Tibial nerve (tissue), 4 donors: Measurements from ENCODE around the gene TXNL4B. TPM values are rescaled to one million over a fixed set of nuclear protein-coding genes. Genes with fewer than 3 reads are reported as not detected.

ENCODE experiments used
- DNase-seq, 2 donors: peaks; one replicate each; pipeline ENCODE4 v3.0.0-alpha.2; 2019; ENCODE audit warnings: low spot score in 2 of 2
- H3K27ac ChIP-seq, 4 donors: fragments of 200-600 bp; sonication (generic) in 3 of 4; one replicate each; pipeline ENCODE4 v1.5.1; 2017 to 2019; ENCODE audit warnings: mild to moderate bottlenecking in 1 of 4
- H3K27me3 ChIP-seq, 2 donors: fragments of 200-600 bp; sonication (generic) in 1 of 2; one replicate each; pipeline versions ENCODE4 v1.5.1 to v1.6.0; 2017 to 2019
- H3K36me3 ChIP-seq, 3 donors: fragments of 200-600 bp; sonication (generic); one replicate each; pipeline ENCODE4 v1.5.1; 2018 to 2019
- H3K4me1 ChIP-seq, 4 donors: fragments of 200-600 bp; sonication (generic) in 3 of 4; one replicate each; pipeline ENCODE4 v1.5.1; 2017 to 2019
- H3K4me3 ChIP-seq, 4 donors: fragments of 200-600 bp; sonication (generic) in 3 of 4; one replicate each; pipeline ENCODE4 v1.5.1; 2017 to 2019; ENCODE audit warnings: mild to moderate bottlenecking in 1 of 4, moderate library complexity in 1 of 4
- H3K9me3 ChIP-seq, 4 donors: fragments of 200-600 bp; sonication (generic) in 3 of 4; one replicate each; pipeline ENCODE4 v1.5.1; 2017 to 2019
- EP300 ChIP-seq, 2 donors: sonication (generic); formaldehyde crosslinking; IDR thresholded peaks; one replicate each; pipeline ENCODE4 v1.6.1; 2017; ENCODE audit warnings: antibody characterized with exemption in 2 of 2, mild to moderate bottlenecking in 1 of 2
- POLR2A ChIP-seq, 2 donors: fragments of 450-650 bp; IDR thresholded peaks; one replicate each; pipeline ENCODE4 v1.6.1; 2017; ENCODE audit warnings: antibody characterized with exemption in 2 of 2, mild to moderate bottlenecking in 2 of 2, moderate library complexity in 2 of 2
- WGBS, 2 donors: methylation state at CpG; one replicate each; pipeline ENCODE4 v1.1.5; 2018; 5-methylcytosine and 5-hydroxymethylcytosine counted together
- total RNA-seq, 4 donors: library from RNA; depleted of rRNA; stranded (reverse); fragments of >200 nt; gene quantifications; one replicate each; pipeline ENCODE4 v1.1.0, GENCODE V29; 2016
- TF ChIP-seq, protein P1 (sequence below), 5 experiments: fragments of 200-600 bp in 3 of 5; fragments of 450-650 bp in 2 of 5; sonication (generic) in 3 of 5; IDR thresholded peaks; one replicate each; pipeline ENCODE4 v1.5.1; 2016 to 2019; ENCODE audit warnings: antibody characterized with exemption in 5 of 5, mild to moderate bottlenecking in 3 of 5, moderate library complexity in 2 of 5

The TXNL4B gene
- total RNA-seq, 4 donors from 2014 or later = 13.1 to 20.5 (median 15.5) TPM

DNA sequence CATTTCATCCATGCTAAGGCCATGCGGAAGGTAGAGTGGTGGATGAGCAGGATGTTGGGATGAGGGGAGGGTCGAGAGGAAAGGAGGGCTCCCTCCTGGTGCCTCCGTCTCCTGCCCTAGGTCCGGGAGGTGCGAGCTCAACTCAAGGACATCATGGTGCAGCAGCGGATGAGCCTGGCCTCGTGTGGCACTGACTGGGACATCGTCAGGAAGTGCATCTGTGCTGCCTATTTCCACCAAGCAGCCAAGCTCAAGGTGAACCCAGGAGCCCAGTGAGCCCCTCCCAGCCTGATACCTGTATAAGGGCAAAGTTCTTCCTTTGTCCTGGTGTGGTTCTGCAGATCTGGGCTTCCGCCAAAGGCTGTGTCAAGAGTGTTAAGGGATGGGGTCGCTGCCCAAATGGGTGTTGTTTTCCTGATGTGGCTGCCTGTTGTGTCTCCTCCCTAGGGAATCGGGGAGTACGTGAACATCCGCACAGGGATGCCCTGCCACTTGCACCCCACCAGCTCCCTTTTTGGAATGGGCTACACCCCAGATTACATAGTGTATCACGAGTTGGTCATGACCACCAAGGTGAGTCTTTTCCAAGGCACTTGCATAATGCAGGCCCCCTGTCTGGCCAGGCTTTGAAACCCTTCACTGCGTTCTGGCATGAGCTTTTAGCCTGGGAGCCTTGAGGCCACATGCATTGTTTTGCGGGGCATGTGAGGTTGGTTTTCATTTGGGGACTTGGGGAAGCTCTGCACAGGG lies 15.1 kb upstream of the TXNL4B start:
- 88 to 95% methylated on average over 16 of the region's 16 CpGs for WGBS, 2 donors

DNA sequence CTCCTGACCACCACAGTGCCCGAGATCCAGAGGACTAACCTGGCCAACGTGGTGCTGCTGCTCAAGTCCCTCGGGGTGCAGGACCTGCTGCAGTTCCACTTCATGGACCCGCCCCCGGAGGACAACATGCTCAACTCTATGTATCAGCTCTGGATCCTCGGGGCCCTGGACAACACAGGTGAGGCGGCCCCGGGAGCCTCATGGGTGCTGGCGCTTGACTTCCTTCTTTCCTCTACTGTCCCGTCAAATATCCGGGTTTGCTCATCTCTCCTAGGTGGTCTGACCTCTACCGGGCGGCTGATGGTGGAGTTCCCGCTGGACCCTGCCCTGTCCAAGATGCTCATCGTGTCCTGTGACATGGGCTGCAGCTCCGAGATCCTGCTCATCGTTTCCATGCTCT lies 14.0 kb upstream of the TXNL4B start:
- Histone ChIP-seq H3K9me3 (no peaks in the 10 kb centered on the region), H3K27me3 (no peaks in the 10 kb centered on the region), H3K4me1 (no peaks in the 10 kb centered on the region), H3K4me3 (no peak overlapping the region), H3K27ac (no peak overlapping the region), H3K36me3 (peaks cover 17 to 100% (median 71%) of the 10 kb centered on the region in 3 donors)
- TF ChIP-seq POLR2A (IDR thresholded peaks at IDR 0.05) (no peak), EP300 (IDR thresholded peaks at IDR 0.05) (no peak)
- TF ChIP-seq, protein P1, sequence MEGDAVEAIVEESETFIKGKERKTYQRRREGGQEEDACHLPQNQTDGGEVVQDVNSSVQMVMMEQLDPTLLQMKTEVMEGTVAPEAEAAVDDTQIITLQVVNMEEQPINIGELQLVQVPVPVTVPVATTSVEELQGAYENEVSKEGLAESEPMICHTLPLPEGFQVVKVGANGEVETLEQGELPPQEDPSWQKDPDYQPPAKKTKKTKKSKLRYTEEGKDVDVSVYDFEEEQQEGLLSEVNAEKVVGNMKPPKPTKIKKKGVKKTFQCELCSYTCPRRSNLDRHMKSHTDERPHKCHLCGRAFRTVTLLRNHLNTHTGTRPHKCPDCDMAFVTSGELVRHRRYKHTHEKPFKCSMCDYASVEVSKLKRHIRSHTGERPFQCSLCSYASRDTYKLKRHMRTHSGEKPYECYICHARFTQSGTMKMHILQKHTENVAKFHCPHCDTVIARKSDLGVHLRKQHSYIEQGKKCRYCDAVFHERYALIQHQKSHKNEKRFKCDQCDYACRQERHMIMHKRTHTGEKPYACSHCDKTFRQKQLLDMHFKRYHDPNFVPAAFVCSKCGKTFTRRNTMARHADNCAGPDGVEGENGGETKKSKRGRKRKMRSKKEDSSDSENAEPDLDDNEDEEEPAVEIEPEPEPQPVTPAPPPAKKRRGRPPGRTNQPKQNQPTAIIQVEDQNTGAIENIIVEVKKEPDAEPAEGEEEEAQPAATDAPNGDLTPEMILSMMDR (IDR thresholded peaks at IDR 0.05) = no peak
- DNase-seq = no peak
- WGBS, 2 donors = 91 to 93% methylated on average over 16 to 17 of the region's 17 CpGs

More for the DNA sequence above, 15.1 kb upstream of the TXNL4B start:
- H3K36me3 ChIP-seq = peaks cover 8 to 100% (median 63%) of the 10 kb centered on the region in 3 donors
- H3K27me3 ChIP-seq = no peaks in the 10 kb centered on the region
- H3K27ac ChIP-seq = no peak overlapping the region
- no peak for DNase-seq
- no peaks in the 10 kb centered on the region for H3K4me1 ChIP-seq
- no peaks in the 10 kb centered on the region for H3K9me3 ChIP-seq
- no peak overlapping the region for H3K4me3 ChIP-seq
- no peak for TF ChIP-seq POLR2A (IDR thresholded peaks at IDR 0.05)
- TF ChIP-seq, protein P1 (IDR thresholded peaks at IDR 0.05) = no peak
- TF ChIP-seq EP300 (IDR thresholded peaks at IDR 0.05) = no peak

DNA sequence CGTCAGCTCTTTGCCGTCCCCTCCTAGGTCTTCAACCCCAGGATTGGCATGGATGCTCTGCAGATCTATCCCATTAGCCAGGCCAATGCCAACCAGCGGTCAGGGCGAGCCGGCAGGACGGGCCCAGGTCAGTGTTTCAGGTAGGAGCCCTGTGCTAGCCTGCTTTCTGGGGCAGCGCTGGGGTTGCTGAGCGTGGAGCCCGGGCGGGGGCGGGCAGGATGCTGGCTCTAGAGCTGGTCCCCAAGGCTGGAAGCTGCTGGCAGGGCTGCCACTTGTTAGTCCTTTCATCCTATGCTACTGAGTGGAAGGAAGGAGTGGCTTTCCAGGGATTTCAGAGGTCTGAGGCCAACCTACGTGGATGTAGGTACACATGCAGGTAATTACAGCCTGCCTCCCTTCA lies 12.6 kb upstream of the TXNL4B start:
- Histone ChIP-seq H3K4me3 (no peak overlapping the region), H3K9me3 (no peaks in the 10 kb centered on the region), H3K4me1 (no peaks in the 10 kb centered on the region), H3K36me3 (peaks cover 20 to 100% (median 75%) of the 10 kb centered on the region in 3 donors), H3K27me3 (no peaks in the 10 kb centered on the region), H3K27ac (no peak overlapping the region)
- 95 to 97% methylated on average over 11 to 12 of the region's 12 CpGs for WGBS, 2 donors
- no peak for TF ChIP-seq POLR2A (IDR thresholded peaks at IDR 0.05)
- no peak for TF ChIP-seq EP300 (IDR thresholded peaks at IDR 0.05)
- TF ChIP-seq, protein P1 (IDR thresholded peaks at IDR 0.05) = no peak
- no peak for DNase-seq

DNA sequence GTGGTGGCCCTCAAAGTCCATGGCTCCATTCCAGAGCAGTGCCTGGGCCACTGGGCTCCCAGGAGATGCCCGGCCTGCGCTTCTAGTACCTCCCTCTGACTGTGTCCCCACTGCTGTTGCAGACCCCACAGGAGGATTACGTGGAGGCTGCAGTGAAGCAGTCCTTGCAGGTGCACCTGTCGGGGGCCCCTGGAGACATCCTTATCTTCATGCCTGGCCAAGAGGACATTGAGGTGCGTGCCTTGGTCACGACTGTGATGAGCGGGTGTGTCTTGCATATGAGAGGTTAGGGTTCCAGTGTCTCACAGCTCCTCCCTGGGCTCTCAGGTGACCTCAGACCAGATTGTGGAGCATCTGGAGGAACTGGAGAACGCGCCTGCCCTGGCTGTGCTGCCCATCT lies 11.5 kb upstream of the TXNL4B start:
- WGBS, 2 donors = 83 to 94% methylated on average over 3 to 9 of the region's 9 CpGs
- no peak overlapping the region for H3K4me3 ChIP-seq
- no peaks in the 10 kb centered on the region for H3K27me3 ChIP-seq
- no peak for DNase-seq
- TF ChIP-seq, protein P1 (IDR thresholded peaks at IDR 0.05) = no peak
- no peak for TF ChIP-seq POLR2A (IDR thresholded peaks at IDR 0.05)
- TF ChIP-seq EP300 (IDR thresholded peaks at IDR 0.05) = no peak
- H3K4me1 ChIP-seq = no peaks in the 10 kb centered on the region
- H3K27ac ChIP-seq = no peak overlapping the region
- no peaks in the 10 kb centered on the region for H3K9me3 ChIP-seq
- peaks cover 20 to 100% (median 75%) of the 10 kb centered on the region in 3 donors for H3K36me3 ChIP-seq

DNA sequence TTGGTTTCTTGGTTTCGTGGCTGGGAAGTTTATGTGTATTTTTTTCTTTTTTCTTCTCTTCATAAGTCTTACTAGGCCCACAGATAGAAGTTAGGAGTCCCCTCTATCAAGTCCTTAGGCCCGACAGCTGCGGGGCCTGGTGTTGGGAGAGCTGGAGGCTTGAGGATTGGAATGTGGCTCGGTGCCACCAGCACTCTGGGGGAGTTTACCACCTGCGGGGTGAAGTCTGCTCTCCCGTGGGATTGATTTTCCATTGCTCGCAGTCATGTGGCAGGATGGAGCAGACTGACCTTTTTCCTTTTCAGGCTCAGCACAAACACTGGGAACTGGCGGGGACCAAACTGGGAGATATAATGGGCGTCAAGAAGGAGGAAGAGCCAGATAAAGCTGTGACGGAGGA lies 7.8 kb upstream of the TXNL4B start:
- Histone ChIP-seq H3K4me1 (peaks cover 0 to 2% (median 0%) of the 10 kb centered on the region in 4 donors), H3K27ac (no peak overlapping the region), H3K9me3 (no peaks in the 10 kb centered on the region), H3K27me3 (no peaks in the 10 kb centered on the region), H3K36me3 (peaks cover 14 to 100% (median 65%) of the 10 kb centered on the region in 3 donors), H3K4me3 (no peak overlapping the region)
- 89 to 93% methylated on average over 10 of the region's 10 CpGs for WGBS, 2 donors
- TF ChIP-seq EP300 (IDR thresholded peaks at IDR 0.05) = no peak
- TF ChIP-seq, protein P1 (IDR thresholded peaks at IDR 0.05) = no peak
- TF ChIP-seq POLR2A (IDR thresholded peaks at IDR 0.05) = no peak
- DNase-seq = no peak
